ENCODE results near the gene GGA2.
"Not testable (repeated sequence)": the region's sequence is repeated elsewhere in the genome, so short reads cannot be mapped to it uniquely, and the experiment has no call there.

Gene GGA2

DNA sequence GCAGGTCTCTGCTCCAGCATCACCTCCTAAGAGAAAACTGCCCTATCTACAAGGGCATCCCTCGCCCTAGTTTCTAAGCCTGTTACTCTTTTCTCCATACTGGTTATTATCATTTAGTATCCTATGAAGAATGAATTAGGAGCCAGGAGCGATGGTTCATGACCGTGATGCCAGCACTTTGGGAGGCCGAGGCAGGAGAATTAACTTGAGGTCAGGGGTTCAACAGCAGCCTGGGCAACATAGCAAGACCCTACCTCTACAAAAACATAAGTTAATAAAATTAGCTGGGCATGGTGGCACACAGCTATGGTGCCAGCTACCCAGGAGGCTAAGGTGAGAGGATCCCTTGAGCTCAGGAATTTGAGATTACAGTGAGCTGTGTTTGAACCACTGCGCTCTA lies 39.6 kb upstream of the GGA2 start:
- H3K4me3 ChIP-seq (ENCODE audit: low read depth, low read length), result no peak overlapping the region
- TF ChIP-seq, protein P1, sequence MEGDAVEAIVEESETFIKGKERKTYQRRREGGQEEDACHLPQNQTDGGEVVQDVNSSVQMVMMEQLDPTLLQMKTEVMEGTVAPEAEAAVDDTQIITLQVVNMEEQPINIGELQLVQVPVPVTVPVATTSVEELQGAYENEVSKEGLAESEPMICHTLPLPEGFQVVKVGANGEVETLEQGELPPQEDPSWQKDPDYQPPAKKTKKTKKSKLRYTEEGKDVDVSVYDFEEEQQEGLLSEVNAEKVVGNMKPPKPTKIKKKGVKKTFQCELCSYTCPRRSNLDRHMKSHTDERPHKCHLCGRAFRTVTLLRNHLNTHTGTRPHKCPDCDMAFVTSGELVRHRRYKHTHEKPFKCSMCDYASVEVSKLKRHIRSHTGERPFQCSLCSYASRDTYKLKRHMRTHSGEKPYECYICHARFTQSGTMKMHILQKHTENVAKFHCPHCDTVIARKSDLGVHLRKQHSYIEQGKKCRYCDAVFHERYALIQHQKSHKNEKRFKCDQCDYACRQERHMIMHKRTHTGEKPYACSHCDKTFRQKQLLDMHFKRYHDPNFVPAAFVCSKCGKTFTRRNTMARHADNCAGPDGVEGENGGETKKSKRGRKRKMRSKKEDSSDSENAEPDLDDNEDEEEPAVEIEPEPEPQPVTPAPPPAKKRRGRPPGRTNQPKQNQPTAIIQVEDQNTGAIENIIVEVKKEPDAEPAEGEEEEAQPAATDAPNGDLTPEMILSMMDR (IDR thresholded peaks at IDR 0.05; ENCODE audit: low read depth, low read length), result no peak
- DNase-seq (ENCODE audit: low read depth, low spot score), result no peak
- in situ Hi-C loops (cut with HindIII; ENCODE audit: low sequenced_read_pairs), result no loop called here

DNA sequence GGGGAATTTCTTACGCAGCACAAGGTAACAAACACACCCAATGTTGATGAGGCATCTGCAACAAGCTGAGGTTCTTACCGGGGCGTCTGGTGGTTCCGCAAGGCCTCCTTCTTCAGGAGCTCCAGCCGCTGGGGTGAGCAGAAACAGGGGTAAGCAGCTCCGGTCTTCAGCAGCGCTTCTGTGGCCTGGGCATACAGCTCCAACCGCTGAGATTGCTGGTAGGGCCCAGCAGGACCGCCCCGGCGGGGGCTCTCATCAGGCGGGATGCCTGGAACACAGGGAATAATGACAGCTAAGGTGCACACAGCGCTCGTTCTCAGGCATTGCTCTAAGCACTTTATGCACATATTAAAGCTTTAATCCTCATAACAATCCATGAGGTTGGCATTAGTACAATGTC lies 34.1 kb upstream of the GGA2 start:
- no peak for DNase-seq (ENCODE audit: low read depth, low spot score)
- in situ Hi-C loops (cut with HindIII; ENCODE audit: low sequenced_read_pairs), result no loop called here
- TF ChIP-seq, protein P1 (IDR thresholded peaks at IDR 0.05; ENCODE audit: low read depth, low read length), result no peak
- no peak overlapping the region for H3K4me3 ChIP-seq (ENCODE audit: low read depth, low read length)

DNA sequence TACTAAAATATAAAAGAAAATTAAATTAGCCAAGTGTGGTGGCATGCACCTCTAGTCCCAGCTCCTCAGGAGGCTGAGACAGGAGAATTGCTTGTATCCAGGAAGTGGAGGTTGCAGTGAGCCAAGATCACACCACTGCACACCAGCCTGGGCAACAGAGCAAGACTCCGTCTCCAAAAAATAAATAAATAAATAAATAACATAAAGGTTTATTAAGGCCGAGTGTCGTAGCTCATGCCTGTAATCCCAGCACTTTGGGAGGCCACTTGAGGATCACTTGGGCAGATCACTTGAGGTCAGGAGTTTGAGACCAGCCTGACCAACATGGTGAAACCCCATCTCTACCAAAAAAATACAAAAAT lies 30.5 kb upstream of the GGA2 start:
- DNase-seq (ENCODE audit: low read depth, low spot score); H3K4me3 ChIP-seq (ENCODE audit: low read depth, low read length); in situ Hi-C loops (cut with HindIII; ENCODE audit: low sequenced_read_pairs): not testable (repeated sequence)

DNA sequence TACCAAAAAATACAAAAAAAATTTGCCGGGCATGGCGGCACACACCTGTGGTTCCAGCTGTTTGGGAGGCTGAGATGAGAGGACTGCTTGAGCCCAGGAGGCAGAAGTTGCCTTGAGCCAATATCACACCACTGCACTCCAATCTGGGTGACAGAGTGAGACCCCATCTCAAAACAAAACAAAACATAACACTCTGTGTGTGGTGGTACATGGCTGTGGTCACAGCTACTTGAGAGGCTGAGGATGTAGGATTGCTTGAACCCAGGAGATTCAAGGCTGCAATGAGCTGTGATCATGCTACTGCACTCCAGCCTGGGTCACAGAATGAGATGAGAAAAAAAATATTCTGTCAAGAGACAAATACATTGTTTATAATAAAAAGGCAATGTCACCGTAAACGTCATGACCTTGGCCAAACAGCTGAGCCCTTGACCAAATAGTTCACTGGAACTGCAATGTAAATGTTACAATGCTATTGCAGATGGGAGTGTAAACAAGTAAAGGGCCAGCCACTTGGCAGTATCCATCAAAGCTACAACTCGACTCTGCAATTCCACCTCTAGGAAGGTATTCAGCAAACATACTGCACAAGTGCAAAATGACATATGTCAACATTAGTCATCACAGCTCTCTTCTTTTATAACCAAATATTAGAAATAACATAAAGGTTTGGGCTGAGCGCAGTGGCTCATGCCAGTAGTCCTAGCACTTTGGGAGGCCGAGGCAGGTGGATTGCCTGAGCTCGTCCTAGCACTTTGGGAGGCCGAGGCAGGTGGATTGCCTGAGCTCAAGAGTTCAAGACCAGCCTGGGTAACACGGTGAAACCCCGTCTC lies 29.9 kb upstream of the GGA2 start:
- in situ Hi-C loops (cut with HindIII; ENCODE audit: low sequenced_read_pairs), result no loop called here
- DNase-seq (ENCODE audit: low read depth, low spot score), result no peak
- TF ChIP-seq, protein P1 (IDR thresholded peaks at IDR 0.05; ENCODE audit: low read depth, low read length), result no peak
- H3K4me3 ChIP-seq (ENCODE audit: low read depth, low read length), result no peak overlapping the region

DNA sequence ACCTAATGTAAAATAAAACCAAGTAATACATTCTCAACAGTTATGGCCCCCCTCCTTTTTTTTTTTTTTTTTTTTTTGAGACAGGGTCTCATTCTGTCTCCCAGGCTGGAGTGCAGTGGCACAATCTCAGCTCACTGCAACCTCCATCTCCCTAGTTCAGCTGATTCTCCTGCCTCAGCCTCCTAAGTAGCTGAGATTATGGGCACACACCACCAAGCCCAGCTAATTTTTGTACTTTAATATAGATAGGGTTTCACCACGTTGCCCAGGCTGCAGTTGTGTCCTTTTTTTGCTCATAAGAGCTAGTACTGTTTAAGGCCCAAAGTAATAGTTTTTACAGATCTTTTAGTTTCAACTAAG lies 28.6 kb upstream of the GGA2 start:
- no peak overlapping the region for H3K4me3 ChIP-seq (ENCODE audit: low read depth, low read length)
- TF ChIP-seq, protein P1 (IDR thresholded peaks at IDR 0.05; ENCODE audit: low read depth, low read length), result no peak
- in situ Hi-C loops (cut with HindIII; ENCODE audit: low sequenced_read_pairs), result no loop called here
- DNase-seq (ENCODE audit: low read depth, low spot score), result no peak

DNA sequence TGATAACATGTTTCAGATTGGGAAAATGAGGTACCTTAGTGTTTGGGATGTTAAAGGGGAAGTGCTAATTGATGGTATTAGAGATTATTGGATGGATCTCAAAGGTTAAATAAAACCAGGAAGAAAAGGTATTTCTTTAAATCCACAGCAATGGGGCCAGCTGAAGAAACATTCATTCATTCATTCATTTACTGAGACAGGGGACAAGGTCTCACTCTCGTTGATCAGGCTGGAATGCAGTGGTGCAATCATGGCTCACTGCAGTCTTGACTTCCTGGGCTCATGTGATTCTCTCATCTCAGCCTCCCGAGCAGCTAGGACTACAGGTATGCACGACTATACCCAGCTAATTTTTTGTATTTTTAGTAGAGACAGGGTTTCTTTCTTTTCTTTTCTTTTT lies 27.1 kb upstream of the GGA2 start:
- in situ Hi-C loops (cut with HindIII; ENCODE audit: low sequenced_read_pairs), result no loop called here
- TF ChIP-seq, protein P1 (IDR thresholded peaks at IDR 0.05; ENCODE audit: low read depth, low read length), result no peak
- no peak overlapping the region for H3K4me3 ChIP-seq (ENCODE audit: low read depth, low read length)
- no peak for DNase-seq (ENCODE audit: low read depth, low spot score)

DNA sequence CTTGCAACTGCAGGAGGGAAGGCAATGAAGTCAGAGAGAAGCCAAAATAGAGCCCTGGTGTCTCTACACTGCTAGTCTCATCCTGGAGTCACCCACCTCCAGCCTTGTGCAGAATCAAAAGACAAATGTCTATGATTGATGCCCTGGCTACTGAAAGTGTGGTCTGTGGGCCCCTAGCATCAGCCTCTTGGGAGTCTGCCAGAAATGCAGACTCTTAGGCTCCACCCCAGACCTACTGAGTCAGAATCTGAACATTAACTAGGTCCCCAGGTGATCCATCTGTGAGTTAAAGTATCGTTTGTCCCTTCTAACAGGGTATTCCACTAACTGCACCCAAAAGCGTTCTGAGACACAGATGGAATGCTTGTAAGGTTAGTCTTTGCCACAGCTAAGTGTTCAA lies 25.6 kb upstream of the GGA2 start:
- no peak for DNase-seq (ENCODE audit: low read depth, low spot score)
- TF ChIP-seq, protein P1 (IDR thresholded peaks at IDR 0.05; ENCODE audit: low read depth, low read length), result no peak
- no peak overlapping the region for H3K4me3 ChIP-seq (ENCODE audit: low read depth, low read length)
- in situ Hi-C loops (cut with HindIII; ENCODE audit: low sequenced_read_pairs), result no loop called here

Data from astrocyte of the spinal cord (primary cell).